GM18861 (cell line): ENCODE data around the gene PCDHB1.
A peak's percentile ranks its signal among the peaks of the same experiment; 100 is the strongest.

Experiments
- ATAC-seq: cut with Tn5 transposase; IDR thresholded peaks from one replicate; pipeline ENCODE4 v1.9.1; 2021; ENCODE audit not compliant: unreplicated experiment

PCDHB1 gene

GRCh38 chr5:141050622-141051520 is at the start of gene PCDHB1:
TSS of gene PCDHB1 (plus strand) at chr5:141051374. CDS start at chr5:141051471, 97 bp downstream.
- no peak for ATAC-seq

GRCh38 chr5:141001446-141001843 is 49.7 kb upstream of the PCDHB1 start:
- ATAC-seq: no peak

DNA sequence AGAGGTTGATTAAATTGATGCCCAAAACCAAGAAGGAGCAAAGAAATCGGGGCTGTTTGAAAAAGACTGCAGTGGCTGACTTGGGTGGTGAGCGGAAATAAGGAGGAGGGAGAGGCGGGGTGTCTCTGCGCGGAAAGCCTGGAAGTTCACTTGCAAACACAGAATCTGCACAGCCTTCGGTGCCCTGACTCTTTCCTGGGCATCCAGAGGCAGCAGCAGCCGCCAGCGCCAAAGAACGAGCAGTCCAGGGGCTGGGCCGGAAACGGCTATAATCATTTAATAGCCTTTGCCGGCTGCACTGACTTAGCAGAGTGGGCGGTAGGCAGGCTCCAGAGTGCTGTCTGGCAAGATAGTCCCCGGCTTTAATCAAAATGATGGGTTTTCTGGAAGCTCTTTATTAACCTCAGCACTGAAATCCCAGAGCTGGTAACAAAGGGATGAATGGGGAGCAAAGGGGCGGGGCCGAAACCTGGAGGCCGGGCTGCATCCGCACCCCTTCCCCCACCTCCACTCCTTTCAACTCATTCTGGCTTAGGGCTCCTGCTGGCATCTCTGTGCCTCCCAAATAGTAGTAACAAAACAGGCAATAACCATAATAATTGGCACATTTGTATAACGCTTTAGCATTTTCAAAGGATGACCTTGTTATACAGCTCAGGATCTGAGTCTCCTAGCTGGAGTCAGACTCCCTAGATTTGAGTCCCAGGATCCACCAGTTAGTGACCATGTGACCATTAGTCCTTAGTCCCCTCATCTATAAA is 49.1 kb upstream of the PCDHB1 start:
- no peak for ATAC-seq

DNA sequence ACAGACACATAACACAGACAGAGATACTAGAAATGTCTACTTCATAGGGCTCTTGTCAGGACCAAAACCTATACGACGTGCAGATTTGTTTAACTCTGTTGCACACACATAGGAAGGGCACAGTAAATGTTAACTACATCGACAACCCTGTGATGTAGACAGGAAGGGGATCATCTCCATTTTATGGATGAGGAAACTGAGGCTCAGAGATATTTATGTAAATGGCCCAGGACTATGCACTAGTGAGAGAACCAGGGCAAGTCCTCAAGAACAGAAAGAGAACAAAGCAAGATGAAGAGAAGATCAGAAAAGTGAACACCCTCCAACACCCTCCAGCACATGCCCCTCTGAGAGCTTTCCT is 48.6 kb upstream of the PCDHB1 start:
- no peak for ATAC-seq

DNA sequence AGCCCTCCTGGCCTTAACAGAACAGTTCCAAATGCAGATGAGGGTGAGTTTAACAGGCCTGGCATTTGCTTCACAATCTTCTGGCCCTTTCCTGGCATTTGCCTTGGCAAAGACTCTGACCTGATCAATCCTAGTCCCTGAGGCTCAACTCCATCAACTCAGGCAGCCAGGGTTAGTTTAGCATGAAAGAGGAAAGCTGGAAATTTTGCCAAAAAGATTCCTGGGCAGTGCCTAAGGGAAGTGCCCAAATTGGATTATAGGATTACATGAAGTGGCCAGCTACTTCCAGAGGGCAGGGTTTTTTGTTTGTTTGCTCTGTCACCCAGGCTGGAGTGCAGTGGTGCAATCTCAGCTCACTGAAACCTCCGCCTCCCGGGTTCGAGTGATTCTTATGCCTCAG is 48.1 kb upstream of the PCDHB1 start:
- no peak for ATAC-seq

- ATAC-seq: no peak
Observed at GRCh38 chr5:141003791-141004611, 47.2 kb upstream of the PCDHB1 start.

- ATAC-seq: no peak
Observed at GRCh38 chr5:141007791-141008190, 43.4 kb upstream of the PCDHB1 start.

GRCh38 chr5:141010047-141010793 is 41.0 kb upstream of the PCDHB1 start:
- no peak for ATAC-seq

DNA sequence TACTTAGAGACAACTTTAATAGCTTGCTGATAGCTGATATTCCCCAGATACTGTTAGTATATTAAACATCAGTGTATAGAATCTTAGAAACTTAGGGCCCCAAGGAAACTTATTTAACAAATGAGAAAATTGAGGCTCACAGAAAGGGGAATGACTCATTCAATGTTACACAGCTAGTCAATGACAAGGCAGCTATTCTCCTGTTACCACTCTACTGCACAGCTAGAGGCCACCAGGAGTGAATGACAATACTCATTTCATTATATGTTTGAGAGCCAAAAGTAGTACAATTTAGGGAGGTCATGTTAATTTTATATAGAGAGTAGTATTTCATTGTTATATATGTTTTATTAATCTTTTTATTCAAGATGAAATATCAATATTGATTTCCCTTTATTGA is 33.2 kb upstream of the PCDHB1 start:
- ATAC-seq: no peak

DNA sequence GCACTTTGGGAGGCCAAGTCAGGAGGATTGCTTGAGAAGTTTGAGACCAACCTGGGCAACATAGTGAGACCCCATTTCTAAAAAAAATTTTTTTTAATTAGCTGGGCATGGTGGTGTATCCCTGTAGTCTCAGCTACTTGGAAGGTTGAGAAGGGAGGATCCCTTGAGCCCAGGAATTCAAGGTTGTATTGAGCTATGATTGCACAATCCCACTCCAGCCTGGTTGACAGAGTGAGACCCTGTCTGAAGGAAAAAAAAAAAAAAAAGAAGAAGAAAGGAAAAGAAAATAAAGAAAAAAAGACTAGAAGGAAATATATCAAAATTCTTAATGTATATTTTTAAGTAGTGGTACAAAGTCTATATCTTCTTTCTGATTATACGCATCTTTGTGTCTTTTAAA is 28.8 kb upstream of the PCDHB1 start:
- no peak for ATAC-seq

DNA sequence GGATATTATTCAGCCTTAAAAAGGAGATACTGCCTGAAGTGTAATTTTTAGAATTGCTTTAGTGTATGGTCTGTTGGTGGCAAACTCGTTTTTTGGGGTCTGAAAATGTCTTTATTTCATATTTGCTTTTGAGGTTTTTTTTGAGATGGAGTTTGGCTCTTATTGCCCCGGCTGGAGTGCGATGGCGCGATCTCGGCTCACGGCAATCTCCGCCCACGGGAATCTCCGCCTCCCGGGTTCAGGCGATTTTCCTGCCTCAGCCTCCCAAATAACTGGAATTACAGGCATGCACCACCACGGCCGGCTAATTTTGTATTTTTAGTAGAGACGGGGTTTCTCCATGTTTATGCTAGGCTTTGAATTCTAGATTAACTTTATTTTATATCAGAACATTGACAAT is 20.2 kb upstream of the PCDHB1 start:
- no peak for ATAC-seq

- no peak for ATAC-seq
Observed at GRCh38 chr5:141032626-141033025, 18.5 kb upstream of the PCDHB1 start.

DNA sequence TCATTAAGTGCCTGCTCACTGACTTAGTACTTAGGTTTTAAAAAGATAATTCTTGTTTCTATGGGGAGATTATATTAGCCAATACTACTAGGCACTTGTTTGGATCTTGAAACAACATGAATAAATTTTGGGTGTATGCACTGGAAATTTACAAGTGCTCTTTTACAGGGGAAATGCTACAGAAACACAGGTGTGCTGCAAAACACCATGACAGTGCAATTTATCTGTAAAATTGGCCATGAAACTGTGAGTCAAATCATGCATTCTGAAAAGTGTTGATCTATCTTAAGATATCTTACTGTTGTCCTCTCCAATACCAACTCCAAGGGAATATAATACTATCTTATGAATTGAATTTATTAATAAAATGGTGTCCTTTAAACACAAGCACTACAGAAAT is 12.1 kb upstream of the PCDHB1 start:
- ATAC-seq: no peak

DNA sequence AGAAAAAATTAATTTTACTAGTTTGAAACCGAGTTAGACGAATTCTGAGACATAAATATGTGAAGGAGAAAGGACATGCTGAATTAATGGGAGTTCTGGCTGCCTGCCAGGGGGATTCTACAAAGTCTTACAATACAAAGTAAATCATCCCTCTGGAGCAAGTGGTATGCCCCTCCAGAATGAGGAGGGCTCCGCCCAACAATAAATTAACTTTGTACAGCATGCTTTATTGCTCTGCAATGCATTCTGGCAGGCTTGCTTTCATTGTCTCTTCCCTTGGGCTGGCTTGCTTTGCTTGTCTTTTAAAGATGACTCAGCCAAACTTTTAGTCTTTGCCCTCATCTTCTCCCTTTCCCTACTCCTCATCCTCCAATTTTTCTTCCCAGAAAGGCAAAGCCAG is 11.7 kb upstream of the PCDHB1 start:
- no peak for ATAC-seq

- ATAC-seq: no peak
Observed at GRCh38 chr5:141040093-141040770, 10.9 kb upstream of the PCDHB1 start.

DNA sequence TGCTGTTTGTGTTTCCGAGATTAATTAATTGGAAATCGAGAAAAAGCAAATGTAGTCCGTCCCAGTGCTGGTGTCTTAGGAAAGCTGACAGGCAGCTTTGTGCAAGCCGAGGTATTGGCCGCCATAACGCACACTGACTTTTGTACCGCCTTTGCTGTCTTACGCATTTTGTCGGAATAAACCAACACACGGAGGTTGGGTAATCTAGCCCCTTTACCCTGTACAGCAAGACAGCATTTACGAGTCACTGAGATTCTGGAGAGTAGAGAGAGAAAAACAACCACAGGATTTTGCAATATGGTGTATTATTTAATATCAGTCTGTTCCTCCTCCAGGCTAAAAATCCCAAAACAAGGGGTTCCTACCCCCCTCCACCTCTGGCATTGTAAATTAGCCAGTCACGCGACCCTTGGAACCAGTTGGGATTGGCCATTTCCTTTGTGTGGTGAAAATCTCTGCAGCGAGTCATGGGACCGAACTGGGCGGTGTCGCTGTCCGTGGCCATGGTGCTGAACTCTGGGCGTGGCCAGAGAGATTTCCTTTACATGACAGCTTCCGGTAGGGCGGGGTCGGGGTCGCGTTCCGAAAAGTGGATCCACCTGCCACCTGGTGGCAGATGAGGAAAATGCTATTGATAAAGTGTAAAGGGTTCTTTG is 10.3 kb upstream of the PCDHB1 start:
- ATAC-seq: peak; percentile 57

DNA sequence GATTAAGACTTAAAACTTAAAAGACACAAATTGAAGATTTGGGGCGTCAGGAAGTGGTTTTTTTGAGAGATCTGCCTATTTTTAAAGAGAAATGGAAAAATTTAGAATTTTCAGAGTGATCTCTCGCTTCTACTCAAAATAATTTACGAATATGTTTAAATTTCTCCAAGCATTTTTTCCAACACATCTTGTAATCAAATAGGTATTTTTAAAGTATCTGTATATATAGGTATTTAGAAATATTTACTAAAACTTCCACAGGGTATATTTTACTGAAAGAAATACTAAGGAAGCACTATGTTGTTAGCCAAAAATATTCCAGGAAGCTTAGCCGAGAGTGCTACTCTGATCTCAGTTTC is 9.8 kb upstream of the PCDHB1 start:
- ATAC-seq: no peak

GRCh38 chr5:141042555-141042954 is 8.6 kb upstream of the PCDHB1 start:
- ATAC-seq: no peak

GRCh38 chr5:141051521-141051866 is 320 bp downstream of the PCDHB1 start:
- no peak for ATAC-seq

- no peak for ATAC-seq
Observed at GRCh38 chr5:141077826-141078225, 26.7 kb downstream of the PCDHB1 start.
